Parathyroid adenoma (tissue), 2 donors: ENCODE data around the gene GRID1.

Experiments
- H2AFZ ChIP-seq: fragments of 300-600 bp; sonication (generic); one replicate; pipeline ENCODE4 v1.7.0; 2017; ENCODE audit warnings: antibody characterized with exemption, mild to moderate bottlenecking
- H3K27ac ChIP-seq: fragments of 300-600 bp; sonication (generic); one replicate; pipeline ENCODE4 v1.7.0; 2017
- H3K27me3 ChIP-seq: fragments of 300-600 bp; sonication (generic); one replicate; pipeline ENCODE4 v1.7.0; 2017; ENCODE audit warnings: low read length; ENCODE audit not compliant: control insufficient read depth, insufficient read depth
- H3K36me3 ChIP-seq: fragments of 300-600 bp; sonication (generic); one replicate; pipeline ENCODE4 v1.7.0; 2017; ENCODE audit warnings: low read length; ENCODE audit not compliant: control insufficient read depth, insufficient read depth
- H3K4me1 ChIP-seq: fragments of 300-600 bp; sonication (generic); one replicate; pipeline ENCODE4 v1.7.0; 2017; ENCODE audit warnings: control low read depth
- H3K4me2 ChIP-seq: fragments of 300-600 bp; sonication (generic); one replicate; pipeline ENCODE4 v1.7.0; 2017; ENCODE audit warnings: low read length
- H3K4me3 ChIP-seq: fragments of 300-600 bp; sonication (generic); one replicate; pipeline ENCODE4 v1.7.0; 2017; ENCODE audit warnings: low read depth, low read length
- H3K79me2 ChIP-seq: fragments of 300-600 bp; sonication (generic); one replicate; pipeline ENCODE4 v1.7.0; 2017; ENCODE audit warnings: control low read depth
- H3K9ac ChIP-seq: fragments of 300-600 bp; sonication (generic); one replicate; pipeline ENCODE4 v1.7.0; 2017; ENCODE audit warnings: mild to moderate bottlenecking
- H3K9me3 ChIP-seq: fragments of 300-600 bp; sonication (generic); one replicate; pipeline ENCODE4 v1.7.0; 2017; ENCODE audit warnings: low read length; ENCODE audit not compliant: control insufficient read depth
- CTCF ChIP-seq: fragments of 300-600 bp; sonication (generic); IDR thresholded peaks from one replicate; pipeline ENCODE4 v1.7.0; 2017; ENCODE audit warnings: antibody characterized with exemption, mild to moderate bottlenecking
- donor health status: primary hyperparathyroidism.

The GRID1 gene

GRCh38 chr10:85864173-85864549 lies 502.4 kb downstream of the GRID1 start:
- H3K79me2 ChIP-seq: no peaks in the 10 kb centered on the region

GRCh38 chr10:85863301-85864172 lies 503.1 kb downstream of the GRID1 start:
- no peak for TF ChIP-seq CTCF

More at GRCh38 chr10:85864173-85864549, 502.4 kb downstream of the GRID1 start:
- Histone ChIP-seq H3K4me3 (no peak overlapping the region), H3K4me1 (no peaks in the 10 kb centered on the region), H3K27ac (no peak overlapping the region), H2AFZ (no peak overlapping the region), H3K9ac (no peak overlapping the region), H3K27me3 (no peaks in the 10 kb centered on the region), H3K9me3 (no peaks in the 10 kb centered on the region), H3K36me3 (no peaks in the 10 kb centered on the region), H3K4me2 (no peak overlapping the region)
- TF ChIP-seq CTCF: no peak

GRCh38 chr10:85862771-85863170 lies 503.8 kb downstream of the GRID1 start:
- Histone ChIP-seq H3K4me2 (no peak overlapping the region), H3K9ac (no peak overlapping the region), H3K79me2 (no peaks in the 10 kb centered on the region), H3K4me3 (no peak overlapping the region), H3K27ac (no peak overlapping the region), H3K36me3 (no peaks in the 10 kb centered on the region), H3K9me3 (no peaks in the 10 kb centered on the region), H3K4me1 (no peaks in the 10 kb centered on the region), H3K27me3 (no peaks in the 10 kb centered on the region), H2AFZ (no peak overlapping the region)
- TF ChIP-seq CTCF: no peak

More at GRCh38 chr10:85863301-85864172, 503.1 kb downstream of the GRID1 start:
- Histone ChIP-seq H3K4me1 (no peaks in the 10 kb centered on the region), H3K27me3 (no peaks in the 10 kb centered on the region), H3K36me3 (no peaks in the 10 kb centered on the region), H3K4me2 (no peak overlapping the region), H3K27ac (no peak overlapping the region), H2AFZ (no peak overlapping the region), H3K9me3 (no peaks in the 10 kb centered on the region), H3K9ac (no peak overlapping the region), H3K4me3 (no peak overlapping the region), H3K79me2 (no peaks in the 10 kb centered on the region)

GRCh38 chr10:85861513-85862197 lies 504.9 kb downstream of the GRID1 start:
- H3K9me3 ChIP-seq: no peaks in the 10 kb centered on the region
- no peak overlapping the region for H3K4me3 ChIP-seq
- no peak overlapping the region for H3K4me2 ChIP-seq
- H3K27me3 ChIP-seq: no peaks in the 10 kb centered on the region
- no peak overlapping the region for H3K27ac ChIP-seq
- H3K4me1 ChIP-seq: no peaks in the 10 kb centered on the region
- H3K79me2 ChIP-seq: no peaks in the 10 kb centered on the region
- no peak overlapping the region for H3K9ac ChIP-seq
- no peak overlapping the region for H2AFZ ChIP-seq
- TF ChIP-seq CTCF: no peak
- H3K36me3 ChIP-seq: no peaks in the 10 kb centered on the region
